HEK293 (cell line): ENCODE data around the gene ATF1.

Source experiments
- KLF16 ChIP-seq: fragments of 450-650 bp; formaldehyde crosslinking; IDR thresholded peaks from 2 replicates; pipeline ENCODE4 v1.5.1; 2017; ENCODE audit warnings: missing biosample characterization, missing genetic modification characterization
- SALL2 ChIP-seq: fragments of 450-650 bp; formaldehyde crosslinking; IDR thresholded peaks from 2 replicates; pipeline ENCODE4 v1.5.0; 2017; ENCODE audit warnings: missing biosample characterization, mild to moderate bottlenecking, missing genetic modification characterization, borderline replicate concordance
- SETDB1 ChIP-seq: IDR thresholded peaks from one replicate; pipeline ENCODE4 v1.6.1; 2017; ENCODE audit warnings: mild to moderate bottlenecking, low read length, moderate library complexity, mixed read lengths; ENCODE audit not compliant: insufficient read length
- ZNF292 ChIP-seq: fragments of 450-650 bp; formaldehyde crosslinking; IDR thresholded peaks from 2 replicates; pipeline ENCODE4 v1.5.1; 2016; ENCODE audit warnings: low read depth, missing biosample characterization, missing genetic modification characterization, borderline replicate concordance
- TF ChIP-seq, protein P1 (sequence below): fragments of 450-650 bp; formaldehyde crosslinking; IDR thresholded peaks from 2 replicates; pipeline ENCODE4 v1.5.1; 2016; ENCODE audit warnings: missing biosample characterization, missing genetic modification characterization
- TF ChIP-seq, protein P2 (sequence below): fragments of 450-650 bp; formaldehyde crosslinking; IDR thresholded peaks from 2 replicates; pipeline ENCODE4 v1.5.1; 2016; ENCODE audit warnings: missing biosample characterization, missing genetic modification characterization
- TF ChIP-seq, protein P3 (sequence below): fragments of 450-650 bp; formaldehyde crosslinking; IDR thresholded peaks from 2 replicates; pipeline ENCODE4 v1.5.1; 2016; ENCODE audit warnings: missing biosample characterization, missing genetic modification characterization

GRCh38 chr12:50745861-50746260 lies 18.0 kb upstream of the ATF1 start:
- TF ChIP-seq KLF16 (tag by site-specific recombination) (no peak), SALL2 (no peak), SETDB1 (no peak), ZNF292 (tag by site-specific recombination) (no peak)
- TF ChIP-seq, protein P1, sequence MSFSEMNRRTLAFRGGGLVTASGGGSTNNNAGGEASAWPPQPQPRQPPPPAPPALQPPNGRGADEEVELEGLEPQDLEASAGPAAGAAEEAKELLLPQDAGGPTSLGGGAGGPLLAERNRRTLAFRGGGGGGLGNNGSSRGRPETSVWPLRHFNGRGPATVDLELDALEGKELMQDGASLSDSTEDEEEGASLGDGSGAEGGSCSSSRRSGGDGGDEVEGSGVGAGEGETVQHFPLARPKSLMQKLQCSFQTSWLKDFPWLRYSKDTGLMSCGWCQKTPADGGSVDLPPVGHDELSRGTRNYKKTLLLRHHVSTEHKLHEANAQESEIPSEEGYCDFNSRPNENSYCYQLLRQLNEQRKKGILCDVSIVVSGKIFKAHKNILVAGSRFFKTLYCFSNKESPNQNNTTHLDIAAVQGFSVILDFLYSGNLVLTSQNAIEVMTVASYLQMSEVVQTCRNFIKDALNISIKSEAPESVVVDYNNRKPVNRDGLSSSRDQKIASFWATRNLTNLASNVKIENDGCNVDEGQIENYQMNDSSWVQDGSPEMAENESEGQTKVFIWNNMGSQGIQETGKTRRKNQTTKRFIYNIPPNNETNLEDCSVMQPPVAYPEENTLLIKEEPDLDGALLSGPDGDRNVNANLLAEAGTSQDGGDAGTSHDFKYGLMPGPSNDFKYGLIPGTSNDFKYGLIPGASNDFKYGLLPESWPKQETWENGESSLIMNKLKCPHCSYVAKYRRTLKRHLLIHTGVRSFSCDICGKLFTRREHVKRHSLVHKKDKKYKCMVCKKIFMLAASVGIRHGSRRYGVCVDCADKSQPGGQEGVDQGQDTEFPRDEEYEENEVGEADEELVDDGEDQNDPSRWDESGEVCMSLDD = no peak
- TF ChIP-seq, protein P2, sequence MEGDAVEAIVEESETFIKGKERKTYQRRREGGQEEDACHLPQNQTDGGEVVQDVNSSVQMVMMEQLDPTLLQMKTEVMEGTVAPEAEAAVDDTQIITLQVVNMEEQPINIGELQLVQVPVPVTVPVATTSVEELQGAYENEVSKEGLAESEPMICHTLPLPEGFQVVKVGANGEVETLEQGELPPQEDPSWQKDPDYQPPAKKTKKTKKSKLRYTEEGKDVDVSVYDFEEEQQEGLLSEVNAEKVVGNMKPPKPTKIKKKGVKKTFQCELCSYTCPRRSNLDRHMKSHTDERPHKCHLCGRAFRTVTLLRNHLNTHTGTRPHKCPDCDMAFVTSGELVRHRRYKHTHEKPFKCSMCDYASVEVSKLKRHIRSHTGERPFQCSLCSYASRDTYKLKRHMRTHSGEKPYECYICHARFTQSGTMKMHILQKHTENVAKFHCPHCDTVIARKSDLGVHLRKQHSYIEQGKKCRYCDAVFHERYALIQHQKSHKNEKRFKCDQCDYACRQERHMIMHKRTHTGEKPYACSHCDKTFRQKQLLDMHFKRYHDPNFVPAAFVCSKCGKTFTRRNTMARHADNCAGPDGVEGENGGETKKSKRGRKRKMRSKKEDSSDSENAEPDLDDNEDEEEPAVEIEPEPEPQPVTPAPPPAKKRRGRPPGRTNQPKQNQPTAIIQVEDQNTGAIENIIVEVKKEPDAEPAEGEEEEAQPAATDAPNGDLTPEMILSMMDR (tag by site-specific recombination) = no peak
- TF ChIP-seq, protein P3, sequence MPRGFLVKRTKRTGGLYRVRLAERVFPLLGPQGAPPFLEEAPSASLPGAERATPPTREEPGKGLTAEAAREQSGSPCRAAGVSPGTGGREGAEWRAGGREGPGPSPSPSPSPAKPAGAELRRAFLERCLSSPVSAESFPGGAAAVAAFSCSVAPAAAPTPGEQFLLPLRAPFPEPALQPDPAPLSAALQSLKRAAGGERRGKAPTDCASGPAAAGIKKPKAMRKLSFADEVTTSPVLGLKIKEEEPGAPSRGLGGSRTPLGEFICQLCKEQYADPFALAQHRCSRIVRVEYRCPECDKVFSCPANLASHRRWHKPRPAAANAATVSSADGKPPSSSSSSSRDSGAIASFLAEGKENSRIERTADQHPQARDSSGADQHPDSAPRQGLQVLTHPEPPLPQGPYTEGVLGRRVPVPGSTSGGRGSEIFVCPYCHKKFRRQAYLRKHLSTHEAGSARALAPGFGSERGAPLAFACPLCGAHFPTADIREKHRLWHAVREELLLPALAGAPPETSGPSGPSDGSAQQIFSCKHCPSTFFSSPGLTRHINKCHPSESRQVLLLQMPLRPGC (tag by site-specific recombination) = no peak
